HL-60 (cell line): ENCODE results near the gene PTPRK.

Source experiments
- DNase-seq, 2 experiments: peaks; one replicate each; pipeline ENCODE4 v3.0.0-alpha.2; 2010 to 2020; ENCODE audit warnings: low read depth in 1 of 2, low spot score in 1 of 2
- H3K27ac ChIP-seq: fragments of 250-450 bp; sonication (Bioruptor Pico); replicated peaks from 2 replicates; pipeline ENCODE4 v1.5.1; 2020; ENCODE audit warnings: mild to moderate bottlenecking, moderate library complexity
- H3K27me3 ChIP-seq: fragments of 250-450 bp; sonication (Bioruptor Pico); 2 replicates; pipeline ENCODE4 v1.5.1; 2021; ENCODE audit warnings: mild to moderate bottlenecking, moderate library complexity; ENCODE audit not compliant: insufficient read depth, poor library complexity, severe bottlenecking
- H3K4me3 ChIP-seq: replicated peaks from 2 replicates; pipeline ENCODE4 v1.5.1; 2011; ENCODE audit warnings: mild to moderate bottlenecking, control low read depth, low read length; ENCODE audit not compliant: insufficient read depth
- GABPA ChIP-seq: IDR thresholded peaks from 2 replicates; pipeline ENCODE4 v1.6.1; 2012; ENCODE audit warnings: low read depth
- POLR2AphosphoS5 ChIP-seq: IDR thresholded peaks from 2 replicates; pipeline ENCODE4 v1.6.1; 2012; ENCODE audit warnings: low read depth
- SPI1 ChIP-seq: IDR thresholded peaks from 2 replicates; pipeline ENCODE4 v1.6.1; 2012; ENCODE audit warnings: low read depth, mild to moderate bottlenecking, borderline replicate concordance
- TF ChIP-seq, protein P1 (sequence below): IDR thresholded peaks from one replicate; pipeline ENCODE4 v1.5.1; 2011; ENCODE audit warnings: low read length, control low read depth, inconsistent platforms; ENCODE audit not compliant: insufficient read depth
- TF ChIP-seq, protein P2 (sequence below): IDR thresholded peaks from 2 replicates; pipeline ENCODE4 v1.6.1; 2012; ENCODE audit warnings: low read depth; ENCODE audit not compliant: insufficient replicate concordance

The PTPRK gene

DNA sequence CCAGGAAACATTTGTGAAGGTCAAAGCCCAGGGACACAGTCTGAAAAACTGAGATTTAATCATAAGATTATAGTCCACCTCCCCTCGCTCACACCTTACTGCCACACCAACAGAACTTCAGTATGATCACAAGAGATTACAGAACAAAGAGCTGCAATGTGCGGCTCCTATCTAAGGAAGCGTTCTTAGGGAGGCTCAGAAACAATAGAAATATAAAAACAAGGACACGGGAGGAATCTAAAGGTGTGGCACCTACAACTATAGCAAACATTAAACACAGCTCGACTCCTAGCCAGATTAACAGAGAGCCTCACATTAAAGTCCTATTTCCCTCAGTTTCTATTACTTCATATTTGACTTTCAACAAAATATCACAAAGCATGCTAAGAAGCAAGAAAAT lies 579.2 kb downstream of the PTPRK start:
- no peak for DNase-seq
- Histone ChIP-seq H3K4me3 (no peak overlapping the region), H3K27ac (no peak overlapping the region), H3K27me3 (no peaks in the 10 kb centered on the region)
- TF ChIP-seq, protein P1, sequence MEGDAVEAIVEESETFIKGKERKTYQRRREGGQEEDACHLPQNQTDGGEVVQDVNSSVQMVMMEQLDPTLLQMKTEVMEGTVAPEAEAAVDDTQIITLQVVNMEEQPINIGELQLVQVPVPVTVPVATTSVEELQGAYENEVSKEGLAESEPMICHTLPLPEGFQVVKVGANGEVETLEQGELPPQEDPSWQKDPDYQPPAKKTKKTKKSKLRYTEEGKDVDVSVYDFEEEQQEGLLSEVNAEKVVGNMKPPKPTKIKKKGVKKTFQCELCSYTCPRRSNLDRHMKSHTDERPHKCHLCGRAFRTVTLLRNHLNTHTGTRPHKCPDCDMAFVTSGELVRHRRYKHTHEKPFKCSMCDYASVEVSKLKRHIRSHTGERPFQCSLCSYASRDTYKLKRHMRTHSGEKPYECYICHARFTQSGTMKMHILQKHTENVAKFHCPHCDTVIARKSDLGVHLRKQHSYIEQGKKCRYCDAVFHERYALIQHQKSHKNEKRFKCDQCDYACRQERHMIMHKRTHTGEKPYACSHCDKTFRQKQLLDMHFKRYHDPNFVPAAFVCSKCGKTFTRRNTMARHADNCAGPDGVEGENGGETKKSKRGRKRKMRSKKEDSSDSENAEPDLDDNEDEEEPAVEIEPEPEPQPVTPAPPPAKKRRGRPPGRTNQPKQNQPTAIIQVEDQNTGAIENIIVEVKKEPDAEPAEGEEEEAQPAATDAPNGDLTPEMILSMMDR = no peak
- TF ChIP-seq POLR2AphosphoS5 = no peak
- no peak for TF ChIP-seq SPI1
- TF ChIP-seq, protein P2, sequence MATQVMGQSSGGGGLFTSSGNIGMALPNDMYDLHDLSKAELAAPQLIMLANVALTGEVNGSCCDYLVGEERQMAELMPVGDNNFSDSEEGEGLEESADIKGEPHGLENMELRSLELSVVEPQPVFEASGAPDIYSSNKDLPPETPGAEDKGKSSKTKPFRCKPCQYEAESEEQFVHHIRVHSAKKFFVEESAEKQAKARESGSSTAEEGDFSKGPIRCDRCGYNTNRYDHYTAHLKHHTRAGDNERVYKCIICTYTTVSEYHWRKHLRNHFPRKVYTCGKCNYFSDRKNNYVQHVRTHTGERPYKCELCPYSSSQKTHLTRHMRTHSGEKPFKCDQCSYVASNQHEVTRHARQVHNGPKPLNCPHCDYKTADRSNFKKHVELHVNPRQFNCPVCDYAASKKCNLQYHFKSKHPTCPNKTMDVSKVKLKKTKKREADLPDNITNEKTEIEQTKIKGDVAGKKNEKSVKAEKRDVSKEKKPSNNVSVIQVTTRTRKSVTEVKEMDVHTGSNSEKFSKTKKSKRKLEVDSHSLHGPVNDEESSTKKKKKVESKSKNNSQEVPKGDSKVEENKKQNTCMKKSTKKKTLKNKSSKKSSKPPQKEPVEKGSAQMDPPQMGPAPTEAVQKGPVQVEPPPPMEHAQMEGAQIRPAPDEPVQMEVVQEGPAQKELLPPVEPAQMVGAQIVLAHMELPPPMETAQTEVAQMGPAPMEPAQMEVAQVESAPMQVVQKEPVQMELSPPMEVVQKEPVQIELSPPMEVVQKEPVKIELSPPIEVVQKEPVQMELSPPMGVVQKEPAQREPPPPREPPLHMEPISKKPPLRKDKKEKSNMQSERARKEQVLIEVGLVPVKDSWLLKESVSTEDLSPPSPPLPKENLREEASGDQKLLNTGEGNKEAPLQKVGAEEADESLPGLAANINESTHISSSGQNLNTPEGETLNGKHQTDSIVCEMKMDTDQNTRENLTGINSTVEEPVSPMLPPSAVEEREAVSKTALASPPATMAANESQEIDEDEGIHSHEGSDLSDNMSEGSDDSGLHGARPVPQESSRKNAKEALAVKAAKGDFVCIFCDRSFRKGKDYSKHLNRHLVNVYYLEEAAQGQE = no peak
- TF ChIP-seq GABPA = no peak

DNA sequence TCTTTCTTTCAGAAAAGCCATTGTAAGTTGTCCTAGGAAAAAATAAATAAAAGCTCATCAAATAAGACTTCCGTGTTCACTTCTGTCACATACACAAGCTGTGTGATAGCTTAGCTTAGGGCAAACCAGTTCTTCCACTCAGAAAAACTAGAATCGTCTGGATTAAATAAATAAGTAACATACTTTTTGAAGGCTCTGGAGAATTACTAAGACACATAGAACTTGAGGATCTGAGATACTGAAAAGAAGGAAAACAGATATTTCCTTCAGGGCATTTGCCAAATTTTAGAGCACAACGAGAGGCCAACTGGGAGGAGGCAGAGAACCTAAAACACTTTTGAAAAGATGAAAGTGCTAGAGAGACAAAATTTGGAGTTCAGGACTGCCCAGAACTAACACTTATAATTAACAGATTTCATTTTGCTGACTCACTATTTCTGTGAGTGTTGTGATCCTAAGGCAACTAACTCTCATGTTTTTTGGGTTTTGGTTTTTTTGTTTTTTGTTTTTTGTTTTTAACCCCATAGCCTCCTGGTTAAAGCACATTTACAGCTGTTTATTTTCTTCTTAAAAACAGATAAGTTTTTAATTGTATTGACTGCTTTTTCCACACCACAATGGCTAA lies 580.8 kb downstream of the PTPRK start:
- H3K27me3 ChIP-seq = no peaks in the 10 kb centered on the region
- TF ChIP-seq, protein P1 = no peak
- TF ChIP-seq GABPA (no peak), POLR2AphosphoS5 (no peak), SPI1 (no peak)
- TF ChIP-seq, protein P2 = no peak
- DNase-seq = no peak
- H3K27ac ChIP-seq = no peak overlapping the region
- H3K4me3 ChIP-seq = no peak overlapping the region

DNA sequence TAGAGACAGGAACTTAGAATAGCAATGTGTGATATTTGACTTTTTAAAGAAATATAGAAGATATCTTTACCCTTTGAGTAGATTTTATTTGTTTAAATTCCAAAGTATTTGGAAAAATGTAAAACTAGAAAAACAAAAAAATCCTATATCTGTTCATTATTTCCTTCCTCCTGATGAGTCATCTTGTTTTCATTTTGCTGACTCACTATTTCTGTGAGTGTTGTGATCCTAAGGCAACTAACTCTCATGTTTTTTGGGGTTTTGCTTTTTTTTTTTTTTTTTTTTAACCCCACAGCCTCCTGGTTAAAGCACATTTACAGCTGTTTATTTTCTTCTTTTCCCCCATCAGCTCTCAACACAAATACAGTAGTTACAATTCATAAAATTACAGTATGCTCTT lies 581.7 kb downstream of the PTPRK start:
- Histone ChIP-seq H3K27me3 (no peaks in the 10 kb centered on the region), H3K4me3 (no peak overlapping the region), H3K27ac (no peak overlapping the region)
- DNase-seq = no peak
- TF ChIP-seq, protein P2 = no peak
- TF ChIP-seq POLR2AphosphoS5 (no peak), SPI1 (no peak), GABPA (no peak)
- TF ChIP-seq, protein P1 = no peak
